Neural cell (in vitro differentiated cells): ENCODE results near the gene CIAO1.

Source experiments
- EZH2 ChIP-seq: fragments of 200-600, 300-800 bp; shearing (Covaris generic), sonication (generic); IDR thresholded peaks from 2 replicates; pipeline ENCODE4 v1.6.1; 2014; ENCODE audit warnings: antibody characterized with exemption, low read length, borderline replicate concordance, mild to moderate bottlenecking; ENCODE audit not compliant: insufficient read depth, poor library complexity, severe bottlenecking
- MXI1 ChIP-seq: fragments of 450-650 bp; conservative IDR thresholded peaks from 2 replicates; pipeline ENCODE4 v1.6.1; 2014; ENCODE audit warnings: antibody characterized with exemption, mild to moderate bottlenecking; ENCODE audit not compliant: poor library complexity, severe bottlenecking
- TF ChIP-seq, protein P1 (sequence below): fragments of 450-650 bp; IDR thresholded peaks from 2 replicates; pipeline ENCODE4 v1.5.1; 2014; ENCODE audit warnings: antibody characterized with exemption, mild to moderate bottlenecking, moderate library complexity; ENCODE audit not compliant: poor library complexity, severe bottlenecking

DNA sequence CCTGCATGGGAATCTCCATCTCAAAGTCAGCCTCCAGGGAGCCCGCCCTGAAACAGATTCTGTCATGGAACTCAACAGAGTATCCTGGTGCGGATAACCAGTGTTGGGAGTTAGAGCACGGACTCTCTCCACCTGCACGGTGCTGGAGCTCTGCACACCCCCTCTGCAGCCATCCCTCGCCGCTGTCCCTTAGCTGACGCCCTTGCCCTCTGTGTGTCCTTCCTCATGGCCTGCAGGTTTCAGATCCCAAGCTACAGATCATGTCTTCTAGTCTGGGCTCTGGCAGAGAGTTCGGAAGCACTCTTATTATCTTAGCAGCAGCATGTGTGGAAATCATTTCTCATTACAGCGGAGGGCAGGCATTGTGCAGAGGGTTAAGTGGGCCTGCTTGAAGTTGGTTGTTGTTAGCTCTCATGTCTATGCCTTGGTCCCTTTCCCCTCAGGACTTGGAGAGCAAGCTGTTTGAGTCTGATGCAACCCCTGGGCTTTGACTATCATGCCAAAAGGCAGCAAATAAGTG is 26.2 kb upstream of the CIAO1 start:
- TF ChIP-seq MXI1 = no peak
- TF ChIP-seq, protein P1, sequence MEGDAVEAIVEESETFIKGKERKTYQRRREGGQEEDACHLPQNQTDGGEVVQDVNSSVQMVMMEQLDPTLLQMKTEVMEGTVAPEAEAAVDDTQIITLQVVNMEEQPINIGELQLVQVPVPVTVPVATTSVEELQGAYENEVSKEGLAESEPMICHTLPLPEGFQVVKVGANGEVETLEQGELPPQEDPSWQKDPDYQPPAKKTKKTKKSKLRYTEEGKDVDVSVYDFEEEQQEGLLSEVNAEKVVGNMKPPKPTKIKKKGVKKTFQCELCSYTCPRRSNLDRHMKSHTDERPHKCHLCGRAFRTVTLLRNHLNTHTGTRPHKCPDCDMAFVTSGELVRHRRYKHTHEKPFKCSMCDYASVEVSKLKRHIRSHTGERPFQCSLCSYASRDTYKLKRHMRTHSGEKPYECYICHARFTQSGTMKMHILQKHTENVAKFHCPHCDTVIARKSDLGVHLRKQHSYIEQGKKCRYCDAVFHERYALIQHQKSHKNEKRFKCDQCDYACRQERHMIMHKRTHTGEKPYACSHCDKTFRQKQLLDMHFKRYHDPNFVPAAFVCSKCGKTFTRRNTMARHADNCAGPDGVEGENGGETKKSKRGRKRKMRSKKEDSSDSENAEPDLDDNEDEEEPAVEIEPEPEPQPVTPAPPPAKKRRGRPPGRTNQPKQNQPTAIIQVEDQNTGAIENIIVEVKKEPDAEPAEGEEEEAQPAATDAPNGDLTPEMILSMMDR = no peak
- TF ChIP-seq EZH2 = no peak
